Activated T-cell treated with anti-CD3 and anti-CD28 coated beads, Interleukin-2, amount 50 U/mL, for 1 hour (primary cell): ENCODE results near the gene GPR17.

Source experiments
- DNase-seq: peaks from one replicate; pipeline ENCODE4 v3.0.0-alpha.2; 2020

GPR17 gene

GRCh38 chr2:127656569-127657231, 10.7 kb downstream of the GPR17 start:
- no peak for DNase-seq

GRCh38 chr2:127657232-127657595, 11.3 kb downstream of the GPR17 start:
- no peak for DNase-seq

GRCh38 chr2:127658146-127658545, 12.2 kb downstream of the GPR17 start:
- DNase-seq: no peak

GRCh38 chr2:127658641-127659407, 12.9 kb downstream of the GPR17 start:
- no peak for DNase-seq

GRCh38 chr2:127659408-127660290, 13.7 kb downstream of the GPR17 start:
- DNase-seq: no peak

- DNase-seq: no peak
Measured at GRCh38 chr2:127660291-127660578, 14.3 kb downstream of the GPR17 start.

- no peak for DNase-seq
Measured at GRCh38 chr2:127661072-127661649, 15.2 kb downstream of the GPR17 start.

- no peak for DNase-seq
Measured at GRCh38 chr2:127661949-127662510, 16.1 kb downstream of the GPR17 start.

- peak; percentile 14 for DNase-seq
Measured at GRCh38 chr2:127662937-127663565, 17.1 kb downstream of the GPR17 start.

GRCh38 chr2:127663566-127664064, 17.7 kb downstream of the GPR17 start:
- no peak for DNase-seq

- no peak for DNase-seq
Measured at GRCh38 chr2:127664065-127664894, 18.3 kb downstream of the GPR17 start.

GRCh38 chr2:127664895-127665225, 18.9 kb downstream of the GPR17 start:
- DNase-seq: no peak

- DNase-seq: no peak
Measured at GRCh38 chr2:127665267-127665893, 19.4 kb downstream of the GPR17 start.

- no peak for DNase-seq
Measured at GRCh38 chr2:127669056-127669455, 23.1 kb downstream of the GPR17 start.

- DNase-seq: no peak
Measured at GRCh38 chr2:127670055-127670956, 24.4 kb downstream of the GPR17 start.

- DNase-seq: no peak
Measured at GRCh38 chr2:127670957-127671290, 25.0 kb downstream of the GPR17 start.

- DNase-seq: no peak
Measured at GRCh38 chr2:127671557-127672302, 25.8 kb downstream of the GPR17 start.

- DNase-seq: no peak
Measured at GRCh38 chr2:127672341-127673224, 26.6 kb downstream of the GPR17 start.
